HG03378 (cell line): ENCODE data around the gene INTS11.

Experiments
- ATAC-seq: cut with Tn5 transposase; IDR thresholded peaks from one replicate; pipeline ENCODE4 v1.9.1; 2021; ENCODE audit warnings: mild to moderate bottlenecking, moderate library complexity; ENCODE audit not compliant: unreplicated experiment

INTS11 gene

DNA sequence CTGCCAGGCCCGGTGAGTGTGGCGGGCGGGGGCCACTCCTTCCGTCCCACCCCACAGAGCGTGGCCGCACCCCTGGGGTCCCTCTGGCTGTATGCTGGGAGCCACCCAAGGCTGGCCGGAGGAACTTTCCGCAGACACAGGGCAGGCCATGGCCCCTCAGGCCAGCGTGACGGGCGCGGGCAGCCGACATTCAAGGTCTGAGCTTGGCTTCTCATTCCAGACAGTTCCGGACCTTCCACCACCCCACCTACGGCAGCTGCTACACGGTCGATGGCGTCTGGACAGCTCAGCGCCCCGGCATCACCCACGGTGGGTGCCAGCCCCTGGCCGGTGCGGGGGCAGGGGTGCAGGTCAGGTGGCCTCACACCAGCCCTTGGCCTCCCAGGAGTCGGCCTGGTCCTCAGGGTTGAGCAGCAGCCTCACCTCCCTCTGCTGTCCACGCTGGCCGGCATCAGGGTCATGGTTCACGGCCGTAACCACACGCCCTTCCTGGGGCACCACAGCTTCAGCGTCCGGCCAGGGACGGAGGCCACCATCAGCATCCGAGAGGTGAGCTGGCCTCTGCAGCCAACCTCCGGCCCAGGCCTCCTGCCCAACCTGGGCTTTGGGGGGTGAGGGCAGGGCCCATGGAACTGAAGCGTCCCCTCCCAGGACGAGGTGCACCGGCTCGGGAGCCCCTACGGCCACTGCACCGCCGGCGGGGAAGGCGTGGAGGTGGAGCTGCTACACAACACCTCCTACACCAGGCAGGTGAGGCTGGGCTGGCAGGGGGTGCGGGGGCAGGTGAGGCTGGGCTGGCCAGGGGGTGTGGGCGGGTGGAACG is 37.0 kb downstream of the INTS11 start:
- ATAC-seq = no peak

DNA sequence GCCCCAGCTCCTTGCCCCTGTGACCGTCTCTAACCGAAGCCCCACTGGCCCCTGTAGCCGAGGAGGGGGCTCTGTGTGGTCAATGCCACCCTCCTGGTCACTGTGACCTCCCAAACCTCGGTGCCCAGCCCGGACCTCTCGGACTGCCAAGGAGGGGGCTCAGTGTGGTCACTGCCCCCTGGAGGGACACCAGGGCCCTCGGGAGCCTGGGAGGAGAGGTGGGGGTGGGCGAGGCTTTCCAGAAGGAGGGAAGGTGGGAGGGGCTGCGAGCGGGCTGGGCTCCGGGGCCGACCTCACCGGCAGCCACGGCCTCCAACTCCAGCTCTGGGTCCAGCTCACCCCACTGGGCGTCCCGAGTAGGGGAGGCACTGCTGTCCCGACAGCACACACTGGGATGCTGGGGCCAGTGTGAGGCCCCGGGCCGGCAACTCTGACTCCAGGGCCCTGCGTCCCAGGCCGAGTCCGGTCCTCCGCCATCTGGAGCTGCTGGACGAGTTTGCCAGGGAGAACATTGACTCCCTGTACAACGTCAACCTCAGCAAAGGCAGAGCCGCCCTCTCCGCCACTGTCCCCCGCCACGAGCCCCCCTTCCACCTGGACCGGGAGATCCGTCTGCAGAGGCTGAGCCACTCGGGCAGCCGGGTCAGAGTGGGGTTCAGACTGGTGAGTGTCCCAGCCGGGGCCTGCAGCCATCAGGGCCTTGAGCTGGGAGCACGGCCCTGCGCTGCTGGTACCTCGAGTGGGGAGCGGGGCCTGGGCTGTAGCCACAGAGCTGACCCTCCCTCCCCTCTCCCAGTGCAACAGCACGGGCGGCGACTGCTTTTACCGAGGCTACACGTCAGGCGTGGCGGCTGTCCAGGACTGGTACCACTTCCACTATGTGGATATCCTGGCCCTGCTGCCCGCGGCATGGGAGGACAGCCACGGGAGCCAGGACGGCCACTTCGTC is 37.9 kb downstream of the INTS11 start:
- no peak for ATAC-seq

DNA sequence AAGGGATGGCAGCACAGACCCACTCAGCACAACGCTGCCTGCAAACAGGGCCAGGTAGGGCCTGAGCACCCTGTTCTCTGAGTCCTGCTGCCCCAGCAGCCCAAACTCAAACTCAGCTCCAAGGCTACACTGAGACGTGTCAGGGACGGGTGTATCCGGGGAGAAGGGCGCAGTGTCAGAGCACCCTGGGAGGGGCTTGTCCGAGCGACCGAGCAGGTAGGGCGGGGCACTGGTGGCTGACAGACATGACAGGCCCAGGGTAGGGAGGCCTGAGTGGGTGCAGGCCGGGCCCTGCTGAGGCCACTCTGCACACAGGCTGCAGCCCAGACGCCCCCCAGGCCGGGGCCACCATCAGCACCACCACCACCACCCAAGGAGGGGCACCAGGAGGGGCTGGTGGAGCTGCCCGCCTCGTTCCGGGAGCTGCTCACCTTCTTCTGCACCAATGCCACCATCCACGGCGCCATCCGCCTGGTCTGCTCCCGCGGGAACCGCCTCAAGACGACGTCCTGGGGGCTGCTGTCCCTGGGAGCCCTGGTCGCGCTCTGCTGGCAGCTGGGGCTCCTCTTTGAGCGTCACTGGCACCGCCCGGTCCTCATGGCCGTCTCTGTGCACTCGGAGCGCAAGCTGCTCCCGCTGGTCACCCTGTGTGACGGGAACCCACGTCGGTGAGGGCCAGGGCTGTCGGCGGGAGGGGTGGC is 38.7 kb downstream of the INTS11 start:
- no peak for ATAC-seq

- ATAC-seq = no peak
These were observed 39.3 kb downstream of the INTS11 start for GRCh38 chr1:1285102-1285571.

GRCh38 chr1:1284221-1285101 is 40.0 kb downstream of the INTS11 start:
- ATAC-seq = no peak

GRCh38 chr1:1283821-1284220 is 40.6 kb downstream of the INTS11 start:
- no peak for ATAC-seq

- ATAC-seq = no peak
These were observed 41.5 kb downstream of the INTS11 start for GRCh38 chr1:1282998-1283397.

- no peak for ATAC-seq
These were observed 42.7 kb downstream of the INTS11 start for GRCh38 chr1:1281533-1282321.

GRCh38 chr1:1280782-1281481 is 43.5 kb downstream of the INTS11 start:
- ATAC-seq = no peak

- no peak for ATAC-seq
These were observed 45.4 kb downstream of the INTS11 start for GRCh38 chr1:1279028-1279427.

- ATAC-seq = no peak
These were observed 45.8 kb downstream of the INTS11 start for GRCh38 chr1:1278620-1279019.

DNA sequence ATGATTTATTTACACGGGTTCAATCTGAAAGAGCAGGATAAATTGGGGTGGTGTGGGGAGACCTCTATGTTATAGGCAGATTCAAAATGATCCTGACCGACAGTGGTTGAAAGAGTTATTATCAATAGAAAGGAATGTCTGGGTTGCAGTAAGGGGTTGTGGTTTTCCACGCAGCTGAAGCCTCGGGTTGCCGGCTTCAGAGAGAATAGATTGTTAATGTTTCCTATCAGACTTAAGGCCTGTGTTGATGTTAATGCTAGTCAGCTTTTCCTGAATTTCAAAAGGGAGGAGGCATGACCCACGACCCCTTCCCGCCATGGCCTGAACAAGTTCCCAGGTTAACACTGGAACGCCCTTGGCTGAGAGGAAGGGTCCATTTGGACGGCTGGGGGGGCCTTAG is 48.6 kb downstream of the INTS11 start:
- ATAC-seq = no peak

- ATAC-seq = no peak
These were observed 49.5 kb downstream of the INTS11 start for GRCh38 chr1:1274931-1275431.

DNA sequence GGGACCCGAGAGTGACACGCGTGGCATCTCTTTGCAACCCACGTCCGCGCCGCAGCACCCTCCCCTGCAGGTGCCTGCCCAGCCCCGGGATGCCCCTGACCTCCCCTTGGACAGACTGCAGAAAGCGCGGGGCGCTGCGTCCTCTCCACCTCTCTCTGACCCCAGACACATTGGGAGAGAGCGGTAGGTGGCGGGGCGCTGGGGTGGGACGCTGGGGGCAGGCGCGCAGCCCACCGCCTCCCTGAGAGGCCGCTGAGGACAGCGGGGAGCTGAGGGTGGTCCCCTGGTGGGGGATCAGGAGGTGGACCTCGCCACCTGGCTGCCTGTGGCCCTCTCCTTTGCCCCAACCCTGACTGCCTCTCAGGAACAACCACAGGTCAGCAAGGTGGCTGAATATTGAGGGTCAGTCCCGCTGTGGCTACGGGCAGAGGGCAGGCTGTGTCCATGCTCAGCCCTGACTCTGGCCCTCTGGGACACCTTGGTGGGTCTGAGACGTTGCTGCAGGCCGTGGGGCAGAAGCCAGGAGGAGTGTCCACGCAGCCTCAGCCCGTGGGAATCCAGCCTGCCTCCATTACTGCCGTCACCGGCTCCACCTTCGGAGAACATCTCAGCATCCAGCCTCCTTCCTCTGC is 50.0 kb downstream of the INTS11 start:
- ATAC-seq = no peak

DNA sequence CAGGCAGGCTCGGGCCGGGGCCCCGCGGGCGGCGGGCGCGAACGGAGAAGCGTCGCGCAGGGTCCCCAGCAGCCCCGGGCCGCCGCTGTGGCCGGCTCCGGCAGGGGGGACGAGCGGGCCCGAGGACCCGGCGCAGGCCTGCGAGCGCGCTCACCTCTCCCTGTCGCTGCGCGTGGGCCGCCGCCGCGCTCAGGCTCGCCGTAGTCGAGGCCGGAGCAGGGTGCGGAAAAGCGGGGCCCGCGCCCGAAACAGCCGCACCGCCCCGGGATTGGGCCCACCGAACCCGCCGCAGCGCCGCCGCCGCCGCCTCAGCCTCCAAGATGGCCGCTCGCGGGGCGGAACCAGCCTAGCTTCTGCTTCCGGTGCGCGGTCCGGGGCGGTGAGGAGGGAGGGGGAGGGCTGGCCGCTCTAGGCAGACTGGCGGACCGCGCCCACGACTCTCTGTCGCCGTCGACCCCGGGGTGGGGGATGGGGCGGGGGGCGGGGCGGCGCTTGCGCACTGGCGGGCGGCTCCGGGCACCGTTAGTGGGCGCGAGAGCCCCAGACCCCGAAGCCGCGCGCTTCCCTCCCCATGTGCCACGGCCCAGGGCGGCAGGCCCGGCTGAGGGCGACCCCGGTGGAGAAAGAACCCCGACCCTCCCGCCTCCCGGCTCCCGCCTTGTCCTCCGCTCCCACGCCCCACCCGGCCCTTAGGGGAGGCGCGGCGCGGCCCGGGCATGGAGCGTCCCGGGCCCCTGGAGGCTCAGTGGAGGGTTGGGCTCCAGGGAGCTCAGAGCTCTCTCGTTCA is 50.8 kb downstream of the INTS11 start, which contains the start of gene UBE2J2:
Gene UBE2J2, minus strand, starts transcription at position 343 of the 787 bp plus-strand sequence. CDS start 5,862 bp downstream, outside the sequence.
- no peak for ATAC-seq

- no peak for ATAC-seq
These were observed 51.3 kb downstream of the INTS11 start for GRCh38 chr1:1273209-1273511.
